ENCODE measurements around the gene TAS1R1. TPM values are rescaled to one million over a fixed set of nuclear protein-coding genes. Genes with fewer than 3 reads are reported as not detected.

The TAS1R1 gene
- polyA plus RNA-seq, 1 donor, result 0.27 TPM

GRCh38 chr1:6521536-6521935, 33.6 kb upstream of the TAS1R1 start:
- no peak overlapping the region for H3K4me3 ChIP-seq (ENCODE audit: low read length)
- H3K4me1 ChIP-seq (ENCODE audit: control insufficient read depth, insufficient read depth, low read length), result no peaks in the 10 kb centered on the region
- H3K9me3 ChIP-seq (ENCODE audit: control insufficient read depth, low read depth, low read length), result no peaks in the 10 kb centered on the region
- H3K27ac ChIP-seq (ENCODE audit: low read length), result no peak overlapping the region
- no peaks in the 10 kb centered on the region for H3K27me3 ChIP-seq (ENCODE audit: control insufficient read depth, insufficient read depth, low read length)
- WGBS (ENCODE audit: insufficient coverage, low lambda C conversion rate), result no CpG with 5 or more reads among the region's 5 CpGs
- DNase-seq, result no peak
- H3K36me3 ChIP-seq (ENCODE audit: control insufficient read depth, insufficient read depth, low read length), result peaks cover 18% of the 10 kb centered on the region

- Histone ChIP-seq H3K36me3 (ENCODE audit: control insufficient read depth, insufficient read depth, low read length) (peaks cover 29% of the 10 kb centered on the region), H3K9me3 (ENCODE audit: control insufficient read depth, low read depth, low read length) (no peaks in the 10 kb centered on the region), H3K27ac (ENCODE audit: low read length) (no peak overlapping the region), H3K4me1 (ENCODE audit: control insufficient read depth, insufficient read depth, low read length) (no peaks in the 10 kb centered on the region), H3K4me3 (ENCODE audit: low read length) (no peak overlapping the region), H3K27me3 (ENCODE audit: control insufficient read depth, insufficient read depth, low read length) (no peaks in the 10 kb centered on the region)
- peak in 1 of 2 donors; percentile 39 for DNase-seq
- WGBS (ENCODE audit: insufficient coverage, low lambda C conversion rate), result no CpG with 5 or more reads among the region's 6 CpGs
These were observed 31.5 kb upstream of the TAS1R1 start for GRCh38 chr1:6523566-6523965.

GRCh38 chr1:6526316-6526715, 28.8 kb upstream of the TAS1R1 start:
- no peak for DNase-seq
- Histone ChIP-seq H3K36me3 (ENCODE audit: control insufficient read depth, insufficient read depth, low read length) (peaks cover 42% of the 10 kb centered on the region), H3K4me1 (ENCODE audit: control insufficient read depth, insufficient read depth, low read length) (no peaks in the 10 kb centered on the region), H3K9me3 (ENCODE audit: control insufficient read depth, low read depth, low read length) (no peaks in the 10 kb centered on the region), H3K27ac (ENCODE audit: low read length) (no peak overlapping the region), H3K4me3 (ENCODE audit: low read length) (no peak overlapping the region), H3K27me3 (ENCODE audit: control insufficient read depth, insufficient read depth, low read length) (no peaks in the 10 kb centered on the region)
- whole genome bisulfite sequencing (ENCODE audit: insufficient coverage, low lambda C conversion rate), result no CpG with 5 or more reads among the region's 11 CpGs

GRCh38 chr1:6528492-6528891, 26.6 kb upstream of the TAS1R1 start:
- H3K27me3 ChIP-seq (ENCODE audit: control insufficient read depth, insufficient read depth, low read length), result no peaks in the 10 kb centered on the region
- no peak overlapping the region for H3K4me3 ChIP-seq (ENCODE audit: low read length)
- H3K4me1 ChIP-seq (ENCODE audit: control insufficient read depth, insufficient read depth, low read length), result no peaks in the 10 kb centered on the region
- H3K9me3 ChIP-seq (ENCODE audit: control insufficient read depth, low read depth, low read length), result no peaks in the 10 kb centered on the region
- DNase-seq, result no peak
- H3K36me3 ChIP-seq (ENCODE audit: control insufficient read depth, insufficient read depth, low read length), result peaks cover 63% of the 10 kb centered on the region
- no peak overlapping the region for H3K27ac ChIP-seq (ENCODE audit: low read length)
- WGBS (ENCODE audit: insufficient coverage, low lambda C conversion rate), result no CpG with 5 or more reads among the region's 7 CpGs

- no peaks in the 10 kb centered on the region for H3K4me1 ChIP-seq (ENCODE audit: control insufficient read depth, insufficient read depth, low read length)
- no peaks in the 10 kb centered on the region for H3K27me3 ChIP-seq (ENCODE audit: control insufficient read depth, insufficient read depth, low read length)
- no peak for DNase-seq
- H3K4me3 ChIP-seq (ENCODE audit: low read length), result no peak overlapping the region
- peaks cover 66% of the 10 kb centered on the region for H3K36me3 ChIP-seq (ENCODE audit: control insufficient read depth, insufficient read depth, low read length)
- no CpG with 5 or more reads among the region's 13 CpGs for WGBS (ENCODE audit: insufficient coverage, low lambda C conversion rate)
- H3K27ac ChIP-seq (ENCODE audit: low read length), result no peak overlapping the region
- no peaks in the 10 kb centered on the region for H3K9me3 ChIP-seq (ENCODE audit: control insufficient read depth, low read depth, low read length)
These were observed 24.5 kb upstream of the TAS1R1 start for GRCh38 chr1:6530504-6531160.

- H3K27ac ChIP-seq (ENCODE audit: low read length), result no peak overlapping the region
- peaks cover 60% of the 10 kb centered on the region for H3K36me3 ChIP-seq (ENCODE audit: control insufficient read depth, insufficient read depth, low read length)
- WGBS (ENCODE audit: insufficient coverage, low lambda C conversion rate), result no CpG with 5 or more reads among the region's 5 CpGs
- no peaks in the 10 kb centered on the region for H3K27me3 ChIP-seq (ENCODE audit: control insufficient read depth, insufficient read depth, low read length)
- no peaks in the 10 kb centered on the region for H3K9me3 ChIP-seq (ENCODE audit: control insufficient read depth, low read depth, low read length)
- H3K4me1 ChIP-seq (ENCODE audit: control insufficient read depth, insufficient read depth, low read length), result no peaks in the 10 kb centered on the region
- no peak overlapping the region for H3K4me3 ChIP-seq (ENCODE audit: low read length)
- DNase-seq, result no peak
These were observed 23.1 kb upstream of the TAS1R1 start for GRCh38 chr1:6531996-6532395.

GRCh38 chr1:6534248-6534822, 20.8 kb upstream of the TAS1R1 start:
- H3K4me3 ChIP-seq (ENCODE audit: low read length), result no peak overlapping the region
- 80% methylated on average over 1 of the region's 8 CpGs for WGBS (ENCODE audit: insufficient coverage, low lambda C conversion rate)
- no peak overlapping the region for H3K27ac ChIP-seq (ENCODE audit: low read length)
- H3K36me3 ChIP-seq (ENCODE audit: control insufficient read depth, insufficient read depth, low read length), result peaks cover 48% of the 10 kb centered on the region
- H3K9me3 ChIP-seq (ENCODE audit: control insufficient read depth, low read depth, low read length), result no peaks in the 10 kb centered on the region
- H3K4me1 ChIP-seq (ENCODE audit: control insufficient read depth, insufficient read depth, low read length), result no peaks in the 10 kb centered on the region
- no peak for DNase-seq
- H3K27me3 ChIP-seq (ENCODE audit: control insufficient read depth, insufficient read depth, low read length), result no peaks in the 10 kb centered on the region

GRCh38 chr1:6535214-6535613, 19.9 kb upstream of the TAS1R1 start:
- H3K4me3 ChIP-seq (ENCODE audit: low read length), result no peak overlapping the region
- no peak overlapping the region for H3K27ac ChIP-seq (ENCODE audit: low read length)
- no peaks in the 10 kb centered on the region for H3K9me3 ChIP-seq (ENCODE audit: control insufficient read depth, low read depth, low read length)
- WGBS (ENCODE audit: insufficient coverage, low lambda C conversion rate), result no CpG with 5 or more reads among the region's 4 CpGs
- no peaks in the 10 kb centered on the region for H3K27me3 ChIP-seq (ENCODE audit: control insufficient read depth, insufficient read depth, low read length)
- DNase-seq, result no peak
- H3K4me1 ChIP-seq (ENCODE audit: control insufficient read depth, insufficient read depth, low read length), result no peaks in the 10 kb centered on the region
- H3K36me3 ChIP-seq (ENCODE audit: control insufficient read depth, insufficient read depth, low read length), result peaks cover 50% of the 10 kb centered on the region

- Histone ChIP-seq H3K36me3 (ENCODE audit: control insufficient read depth, insufficient read depth, low read length) (peaks cover 50% of the 10 kb centered on the region), H3K4me1 (ENCODE audit: control insufficient read depth, insufficient read depth, low read length) (no peaks in the 10 kb centered on the region), H3K4me3 (ENCODE audit: low read length) (no peak overlapping the region), H3K27me3 (ENCODE audit: control insufficient read depth, insufficient read depth, low read length) (no peaks in the 10 kb centered on the region), H3K27ac (ENCODE audit: low read length) (no peak overlapping the region), H3K9me3 (ENCODE audit: control insufficient read depth, low read depth, low read length) (no peaks in the 10 kb centered on the region)
- WGBS (ENCODE audit: insufficient coverage, low lambda C conversion rate), result no CpG with 5 or more reads among the region's 5 CpGs
- DNase-seq, result no peak
These were observed 18.8 kb upstream of the TAS1R1 start for GRCh38 chr1:6536291-6536690.

- no peaks in the 10 kb centered on the region for H3K9me3 ChIP-seq (ENCODE audit: control insufficient read depth, low read depth, low read length)
- peaks cover 39% of the 10 kb centered on the region for H3K36me3 ChIP-seq (ENCODE audit: control insufficient read depth, insufficient read depth, low read length)
- no CpG with 5 or more reads among the region's 3 CpGs for WGBS (ENCODE audit: insufficient coverage, low lambda C conversion rate)
- no peak for DNase-seq
- no peak overlapping the region for H3K27ac ChIP-seq (ENCODE audit: low read length)
- H3K4me3 ChIP-seq (ENCODE audit: low read length), result no peak overlapping the region
- no peaks in the 10 kb centered on the region for H3K27me3 ChIP-seq (ENCODE audit: control insufficient read depth, insufficient read depth, low read length)
- no peaks in the 10 kb centered on the region for H3K4me1 ChIP-seq (ENCODE audit: control insufficient read depth, insufficient read depth, low read length)
These were observed 16.2 kb upstream of the TAS1R1 start for GRCh38 chr1:6538956-6539355.

- no peaks in the 10 kb centered on the region for H3K9me3 ChIP-seq (ENCODE audit: control insufficient read depth, low read depth, low read length)
- H3K27ac ChIP-seq (ENCODE audit: low read length), result no peak overlapping the region
- H3K4me1 ChIP-seq (ENCODE audit: control insufficient read depth, insufficient read depth, low read length), result no peaks in the 10 kb centered on the region
- peaks cover 69% of the 10 kb centered on the region for H3K36me3 ChIP-seq (ENCODE audit: control insufficient read depth, insufficient read depth, low read length)
- no CpG with 5 or more reads among the region's 3 CpGs for WGBS (ENCODE audit: insufficient coverage, low lambda C conversion rate)
- no peak for DNase-seq
- no peaks in the 10 kb centered on the region for H3K27me3 ChIP-seq (ENCODE audit: control insufficient read depth, insufficient read depth, low read length)
- H3K4me3 ChIP-seq (ENCODE audit: low read length), result no peak overlapping the region
These were observed 10.3 kb upstream of the TAS1R1 start for GRCh38 chr1:6544831-6545230.

Data from large intestine (tissue), 3 donors.